NCI-H82 treated with DMSO at 0.1 percent for 48 hours (cell line): ENCODE results near the gene ESR1.
"Not testable (repeated sequence)": the region's sequence is repeated elsewhere in the genome, so short reads cannot be mapped to it uniquely, and the experiment has no call there.

Experiments
- DNase-seq: peaks from one replicate; lab custom pipeline; 2025; ENCODE audit not compliant: unreplicated experiment; lab: John Stamatoyannopoulos, UW

The ESR1 gene

GRCh38 chr6:152123076-152123475, 315.6 kb downstream of the ESR1 start:
- DNase-seq = no peak

DNA sequence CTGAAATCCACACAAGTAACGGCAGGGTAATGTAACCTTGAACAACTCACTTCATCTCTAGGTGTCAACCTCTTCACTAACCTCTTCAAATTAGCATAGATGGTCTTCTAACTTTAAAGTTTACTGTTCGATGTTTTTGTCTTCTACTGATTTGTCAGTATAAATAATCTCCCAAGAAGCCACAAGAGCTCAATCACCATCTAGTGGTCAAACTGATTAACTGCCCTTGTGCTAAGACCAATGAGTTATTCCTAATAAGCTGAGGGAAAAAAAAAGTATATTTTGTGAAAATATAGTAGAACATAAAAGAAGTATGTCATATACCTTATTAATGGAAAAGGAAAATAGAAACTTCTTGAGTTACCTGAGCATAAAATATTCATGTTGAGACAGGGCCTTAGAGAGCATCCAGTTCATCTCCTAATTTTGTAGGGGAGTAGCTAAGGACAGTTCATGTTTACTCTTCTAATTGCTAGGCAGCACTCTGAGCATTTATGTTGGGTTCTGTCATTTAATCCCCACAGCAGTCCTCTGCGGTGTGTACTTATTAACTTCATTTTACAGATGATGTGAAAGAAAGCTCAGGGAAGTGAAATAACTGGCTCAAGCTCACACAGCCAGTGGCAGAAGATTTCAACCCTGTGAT, 317.1 kb downstream of the ESR1 start:
- peak; percentile 41 for DNase-seq

DNA sequence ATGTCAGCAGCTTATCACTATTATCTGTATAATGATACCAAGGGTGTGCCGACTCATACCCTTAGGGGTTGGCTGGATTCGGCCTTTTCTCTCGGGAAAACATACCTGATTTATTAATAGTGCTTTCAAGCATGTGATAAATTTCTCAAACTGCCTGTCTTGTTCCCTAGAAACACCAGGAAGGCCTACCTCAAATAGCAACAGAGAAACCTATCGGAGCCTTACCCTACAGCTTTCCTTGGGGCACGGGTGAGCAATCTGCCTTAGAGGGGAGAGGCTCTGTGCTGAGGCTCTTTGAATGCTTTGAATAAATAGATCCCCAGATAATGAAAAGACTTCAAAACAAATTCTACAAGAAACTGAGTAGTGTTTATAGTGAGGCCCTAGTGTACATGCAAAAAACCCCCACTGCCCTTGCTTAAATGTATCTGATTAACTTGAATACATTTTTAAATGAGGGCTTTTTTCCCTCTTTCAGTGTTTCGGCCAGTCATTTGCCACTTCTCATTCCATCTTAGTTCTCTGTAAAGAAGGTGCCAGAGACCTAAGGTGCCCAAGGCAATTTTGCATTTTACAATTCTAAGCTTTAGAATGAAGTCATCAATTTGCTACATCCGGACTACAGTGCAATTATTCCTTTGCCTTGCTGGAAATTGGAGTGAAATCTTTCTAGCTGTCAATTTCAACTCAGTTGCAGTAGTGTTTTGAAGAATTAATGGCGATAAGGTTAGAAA, 320.1 kb downstream of the ESR1 start:
- DNase-seq = no peak

GRCh38 chr6:152129691-152130151, 322.2 kb downstream of the ESR1 start:
- no peak for DNase-seq

GRCh38 chr6:152130441-152130840, 323.0 kb downstream of the ESR1 start:
- DNase-seq = no peak

- DNase-seq = no peak
Measured at GRCh38 chr6:152135755-152136448, 328.4 kb downstream of the ESR1 start.

- no peak for DNase-seq
Measured at GRCh38 chr6:152136449-152136825, 329.0 kb downstream of the ESR1 start.

GRCh38 chr6:152138344-152138743, 330.9 kb downstream of the ESR1 start:
- not testable (repeated sequence) for DNase-seq

DNA sequence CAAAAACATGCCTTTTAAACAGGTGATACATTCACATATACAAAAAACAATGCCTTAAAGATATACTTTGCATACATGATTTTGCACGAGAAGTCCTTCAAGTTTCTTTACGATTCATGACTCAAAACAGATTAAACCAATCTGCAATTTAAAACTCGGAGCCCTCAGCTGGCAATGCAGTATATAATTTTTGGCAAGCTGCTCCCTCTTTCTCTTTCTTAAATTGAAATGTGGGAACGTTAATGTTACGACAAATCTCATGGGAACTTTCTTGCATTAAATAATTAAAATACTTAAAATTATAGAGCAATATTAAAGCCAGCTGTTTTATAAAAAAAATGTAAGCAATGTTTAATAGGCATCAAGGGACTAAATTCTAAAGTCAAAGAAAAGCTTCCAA, 334.6 kb downstream of the ESR1 start:
- no peak for DNase-seq

DNA sequence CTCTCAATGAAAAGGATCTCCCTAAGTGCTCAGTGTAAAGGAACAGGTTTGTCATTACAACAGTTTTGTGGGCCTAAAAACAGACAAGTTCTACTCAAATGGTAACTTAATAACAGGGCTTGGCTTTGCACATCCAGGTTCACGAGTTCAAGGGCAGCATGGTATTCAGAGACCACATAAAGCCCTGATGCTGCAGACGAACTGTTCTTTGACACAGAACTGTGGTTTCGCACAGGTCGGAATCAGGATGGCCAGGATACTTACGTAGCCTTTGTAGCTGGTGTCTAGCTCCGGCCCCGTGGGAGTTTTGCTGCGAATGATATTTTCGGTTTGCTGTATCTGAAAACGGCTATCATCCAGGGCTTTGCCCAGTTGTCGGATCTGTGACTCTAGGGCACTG, 335.9 kb downstream of the ESR1 start:
- no peak for DNase-seq

- DNase-seq = no peak
Measured at GRCh38 chr6:152146385-152146784, 338.9 kb downstream of the ESR1 start.

GRCh38 chr6:152147269-152147668, 339.8 kb downstream of the ESR1 start:
- DNase-seq = no peak

GRCh38 chr6:152148412-152148811, 340.9 kb downstream of the ESR1 start:
- no peak for DNase-seq

DNA sequence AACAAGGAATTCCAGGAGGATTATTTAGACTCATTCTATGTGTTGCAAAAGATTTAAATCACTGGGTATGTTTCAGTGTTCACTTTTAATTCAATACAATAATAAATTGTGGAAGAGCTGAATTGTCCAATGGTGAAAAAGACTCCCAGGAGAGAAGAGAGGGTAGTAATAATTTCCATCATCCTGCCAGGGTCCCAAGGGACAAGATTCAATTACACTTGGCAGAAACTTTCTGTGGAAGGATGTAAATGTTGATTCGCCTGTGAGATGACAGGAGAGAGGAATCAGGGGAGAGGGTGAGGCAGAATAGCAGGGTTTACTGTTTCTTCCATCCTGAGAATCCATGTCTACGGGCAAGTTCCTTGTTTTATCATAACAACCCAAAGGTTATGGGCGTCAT, 342.7 kb downstream of the ESR1 start:
- DNase-seq = no peak

- DNase-seq = no peak
Measured at GRCh38 chr6:152151920-152152319, 344.4 kb downstream of the ESR1 start.

GRCh38 chr6:152154559-152155356, 347.3 kb downstream of the ESR1 start:
- peak; percentile 2 for DNase-seq

- no peak for DNase-seq
Measured at GRCh38 chr6:152155792-152156191, 348.3 kb downstream of the ESR1 start.

- DNase-seq = peak; percentile 29
Measured at GRCh38 chr6:152160346-152160745, 352.9 kb downstream of the ESR1 start.

DNA sequence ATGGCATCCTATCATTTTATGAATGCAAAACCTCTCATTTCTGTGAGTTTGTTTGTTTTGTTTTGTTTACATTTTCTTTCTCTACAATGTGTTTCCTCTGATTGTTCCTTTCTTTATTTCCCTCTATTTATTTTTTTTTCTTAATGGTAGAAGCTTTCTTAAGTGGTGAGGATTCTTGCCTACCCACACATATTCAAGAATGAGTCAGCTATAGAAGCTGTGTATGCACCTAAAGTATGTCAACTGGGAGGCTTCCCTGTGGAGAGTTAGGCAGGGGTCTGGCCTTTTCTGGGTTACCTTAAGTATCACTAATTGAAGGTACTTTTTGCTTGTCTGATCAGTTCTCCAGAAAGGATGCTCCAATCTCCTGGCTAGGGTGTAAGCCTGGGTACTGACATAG, 354.0 kb downstream of the ESR1 start:
- DNase-seq = no peak

- no peak for DNase-seq
Measured at GRCh38 chr6:152164957-152165356, 357.5 kb downstream of the ESR1 start.

DNA sequence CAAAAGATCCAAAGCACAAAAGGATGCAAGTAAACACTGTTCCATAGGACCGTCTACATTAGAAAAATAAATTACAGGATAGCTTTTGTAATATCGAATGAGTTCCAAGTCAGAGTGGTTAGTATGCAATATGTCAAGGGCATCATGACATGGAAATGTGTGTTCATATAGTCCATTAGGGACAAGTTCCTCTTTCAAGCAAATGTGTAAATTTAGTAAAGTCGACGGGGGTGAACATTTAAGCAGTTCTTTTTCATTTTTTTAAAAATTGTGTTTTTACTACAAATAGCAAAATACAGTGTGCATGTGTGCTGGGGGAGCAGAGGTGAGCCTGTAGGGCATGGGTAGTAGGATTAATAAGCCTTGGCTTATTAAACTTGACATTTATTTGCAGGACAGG, 359.0 kb downstream of the ESR1 start:
- DNase-seq = no peak
